ENCODE results near the gene VN1R5.
"Not testable (repeated sequence)": the region's sequence is repeated elsewhere in the genome, so short reads cannot be mapped to it uniquely, and the experiment has no call there.

Gene VN1R5

GRCh38 chr1:247273013-247273412 is 17.1 kb downstream of the VN1R5 start:
- DNase-seq (ENCODE audit: low read depth), result no peak

- no peak for DNase-seq (ENCODE audit: low read depth)
Observed at GRCh38 chr1:247274605-247275256, 18.9 kb downstream of the VN1R5 start.

GRCh38 chr1:247277191-247277590 is 21.3 kb downstream of the VN1R5 start:
- no peak for DNase-seq (ENCODE audit: low read depth)

- peak; percentile 7 for DNase-seq (ENCODE audit: low read depth)
Observed at GRCh38 chr1:247281001-247281574, 25.2 kb downstream of the VN1R5 start.

- DNase-seq (ENCODE audit: low read depth), result no peak
Observed at GRCh38 chr1:247286134-247286670, 30.3 kb downstream of the VN1R5 start.

GRCh38 chr1:247287460-247287859 is 31.6 kb downstream of the VN1R5 start:
- DNase-seq (ENCODE audit: low read depth), result no peak

GRCh38 chr1:247288341-247288740 is 32.5 kb downstream of the VN1R5 start:
- DNase-seq (ENCODE audit: low read depth), result no peak

- not testable (repeated sequence) for DNase-seq (ENCODE audit: low read depth)
Observed at GRCh38 chr1:247289274-247289892, 33.5 kb downstream of the VN1R5 start.

GRCh38 chr1:247290576-247290975 is 34.7 kb downstream of the VN1R5 start:
- no peak for DNase-seq (ENCODE audit: low read depth)

- no peak for DNase-seq (ENCODE audit: low read depth)
Observed at GRCh38 chr1:247291161-247291560, 35.3 kb downstream of the VN1R5 start.

GRCh38 chr1:247291833-247292561 is 36.1 kb downstream of the VN1R5 start:
- DNase-seq (ENCODE audit: low read depth), result no peak

- peak; percentile 81 for DNase-seq (ENCODE audit: low read depth)
Observed at GRCh38 chr1:247293047-247293446, 37.2 kb downstream of the VN1R5 start.

GRCh38 chr1:247294282-247294681 is 38.4 kb downstream of the VN1R5 start:
- peak; percentile 90 for DNase-seq (ENCODE audit: low read depth)

GRCh38 chr1:247295274-247295684 is 39.4 kb downstream of the VN1R5 start:
- DNase-seq (ENCODE audit: low read depth), result peak; percentile 50

- DNase-seq (ENCODE audit: low read depth), result peak; percentile 20
Observed at GRCh38 chr1:247295746-247296145, 39.9 kb downstream of the VN1R5 start.

GRCh38 chr1:247296599-247297180 is 40.8 kb downstream of the VN1R5 start:
- DNase-seq (ENCODE audit: low read depth), result no peak

- DNase-seq (ENCODE audit: low read depth), result no peak
Observed at GRCh38 chr1:247297263-247298123, 41.6 kb downstream of the VN1R5 start.

GRCh38 chr1:247298124-247298481 is 42.2 kb downstream of the VN1R5 start:
- no peak for DNase-seq (ENCODE audit: low read depth)

- no peak for DNase-seq (ENCODE audit: low read depth)
Observed at GRCh38 chr1:247298701-247299100, 42.8 kb downstream of the VN1R5 start.

- DNase-seq (ENCODE audit: low read depth), result no peak
Observed at GRCh38 chr1:247299723-247300381, 44.0 kb downstream of the VN1R5 start.
